ENCODE results near the gene C4orf50.

The C4orf50 gene

DNA sequence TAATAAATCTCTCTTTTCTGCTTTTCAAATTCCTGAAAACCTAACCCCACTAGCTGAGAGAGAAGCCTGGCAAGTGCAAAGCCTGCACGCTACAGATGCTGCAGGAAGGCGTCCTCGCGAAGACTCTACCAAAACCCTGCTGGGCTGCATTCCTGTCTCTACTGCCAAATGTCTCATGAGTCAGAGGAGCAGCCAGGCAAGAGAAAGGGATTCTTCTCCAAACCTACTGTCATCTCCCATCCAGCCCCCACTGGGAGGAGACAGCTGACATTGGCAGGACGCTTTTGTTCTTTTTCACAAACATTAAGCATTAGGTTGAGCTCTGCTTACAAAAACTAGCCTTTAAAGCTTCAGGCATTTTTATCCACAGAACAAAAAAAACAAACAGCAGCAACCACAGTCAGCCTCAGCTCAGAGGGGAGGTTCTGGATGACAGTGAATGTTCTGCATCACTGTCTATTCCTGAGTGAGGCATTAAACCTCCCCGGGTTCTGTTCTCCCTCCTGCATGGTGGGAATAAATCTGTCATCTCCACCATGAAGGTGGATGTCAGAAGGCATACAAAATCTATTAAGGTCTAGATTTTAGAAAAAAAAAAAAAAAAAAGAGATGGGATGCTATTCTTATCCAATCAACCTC is 143.3 kb downstream of the C4orf50 start:
- Histone ChIP-seq H3K4me1 (peaks cover 19 to 88% (median 54%) of the 10 kb centered on the region in 10 experiments), H4K20me1 (peaks cover 0 to 72% (median 66%) of the 10 kb centered on the region in 11 experiments; a peak in 19 of 22 replicates), H3K9ac (no peak overlapping the region), H3K27me3 (no peaks in the 10 kb centered on the region), H3K9me3 (replicated peaks in 1 of 11) (peaks cover 12 to 51% (median 35%) of the 10 kb centered on the region in 11 experiments), H3K36me3 (peaks cover 0 to 51% (median 25%) of the 10 kb centered on the region in 11 experiments; a peak in 19 of 22 replicates), H3K4me3 (no peak overlapping the region), H3K4me2 (no peak overlapping the region), H3K27ac (no peak overlapping the region)
- no peak for TF ChIP-seq Cebpa-rat (IDR thresholded peaks at IDR 0.05)

DNA sequence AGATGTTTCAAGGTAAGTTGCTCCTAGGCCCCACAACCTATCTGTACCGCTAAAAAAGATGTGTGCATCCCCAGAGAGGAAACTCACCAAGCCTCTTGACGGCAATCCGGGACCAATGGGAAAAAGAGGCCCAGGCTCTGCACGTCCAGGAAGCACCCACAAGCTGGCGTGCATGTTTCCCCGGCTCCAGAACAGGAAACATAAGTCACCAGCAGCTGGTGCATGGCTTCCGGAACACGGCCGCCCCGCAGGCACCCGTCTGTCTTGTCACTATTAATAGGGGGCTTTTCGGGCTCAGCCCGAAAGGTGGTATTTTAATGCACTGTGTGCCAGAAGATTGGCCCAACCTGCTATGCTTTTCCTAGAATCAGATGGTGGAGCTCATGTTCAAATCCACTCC is 147.5 kb downstream of the C4orf50 start:
- peaks cover 0 to 65% (median 37%) of the 10 kb centered on the region in 11 experiments; a peak in 18 of 22 replicates for H4K20me1 ChIP-seq
- peak overlapping the region in 10 of 11 experiments; percentile 58 to 96 (median 83); a peak in 20 of 22 replicates for H3K27ac ChIP-seq
- H3K36me3 ChIP-seq: peaks cover 0 to 44% (median 23%) of the 10 kb centered on the region in 11 experiments; a peak in 19 of 22 replicates
- peaks cover 12 to 45% (median 35%) of the 10 kb centered on the region in 11 experiments for H3K9me3 ChIP-seq (replicated peaks in 1 of 11)
- H3K4me2 ChIP-seq: peak overlapping the region; percentile 75 to 99 (median 91)
- H3K4me3 ChIP-seq: peak overlapping the region in 9 of 10 experiments; percentile 20 to 51 (median 40); a peak in 15 of 20 replicates
- TF ChIP-seq Cebpa-rat (IDR thresholded peaks at IDR 0.05): no peak
- no peaks in the 10 kb centered on the region for H3K27me3 ChIP-seq
- peak overlapping the region in 10 of 11 experiments; percentile 18 to 84 (median 68); a peak in 18 of 22 replicates for H3K9ac ChIP-seq
- H3K4me1 ChIP-seq: peaks cover 49 to 88% (median 65%) of the 10 kb centered on the region in 10 experiments

DNA sequence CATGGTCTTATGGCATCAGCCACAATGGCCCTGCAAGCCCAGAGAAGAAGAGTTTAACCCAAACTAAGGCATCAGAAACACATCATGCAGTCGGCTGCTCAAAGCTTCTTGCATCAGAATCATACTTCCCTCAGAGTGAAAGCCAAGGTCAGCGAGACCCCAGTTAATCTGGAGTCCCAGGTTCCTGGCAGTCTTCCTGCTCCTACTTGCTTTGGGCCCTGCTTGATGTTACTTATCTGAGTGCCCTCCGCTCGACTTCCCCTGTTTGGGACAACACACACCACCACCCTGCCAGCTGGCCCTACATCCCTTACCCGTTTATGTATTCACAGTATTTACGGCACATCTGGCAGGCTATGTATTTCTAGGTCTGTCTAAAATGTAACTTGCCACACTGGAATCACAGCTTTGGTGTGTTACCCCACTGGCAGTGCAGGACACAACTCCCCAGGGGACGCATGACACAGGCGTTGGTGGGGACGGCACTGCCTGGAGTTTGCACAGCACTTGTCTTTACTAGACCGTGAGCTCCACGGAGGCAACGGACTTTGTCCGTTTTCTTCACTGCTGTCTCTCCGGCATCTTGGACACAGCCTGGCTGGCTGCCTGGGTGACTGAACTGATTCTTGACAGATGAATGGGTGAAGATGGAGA is 148.1 kb downstream of the C4orf50 start:
- TF ChIP-seq Cebpa-rat (IDR thresholded peaks at IDR 0.05): peak in 2 of 11 experiments; percentile 24 to 70; a peak in 3 of 22 replicates
- Histone ChIP-seq H3K27me3 (no peaks in the 10 kb centered on the region), H3K9me3 (replicated peaks in 1 of 11) (peaks cover 12 to 40% (median 35%) of the 10 kb centered on the region in 11 experiments), H3K36me3 (peaks cover 0 to 50% (median 24%) of the 10 kb centered on the region in 11 experiments; a peak in 19 of 22 replicates), H3K9ac (peak overlapping the region in 9 of 11 experiments; percentile 44 to 84 (median 74); a peak in 19 of 22 replicates), H4K20me1 (peaks cover 0 to 65% (median 34%) of the 10 kb centered on the region in 11 experiments; a peak in 17 of 22 replicates), H3K4me2 (peak overlapping the region; percentile 75 to 99 (median 91)), H3K27ac (peak overlapping the region in 10 of 11 experiments; percentile 58 to 96 (median 83); a peak in 20 of 22 replicates), H3K4me1 (peaks cover 55 to 88% (median 71%) of the 10 kb centered on the region in 10 experiments), H3K4me3 (peak overlapping the region in 9 of 10 experiments; percentile 18 to 51 (median 40); a peak in 16 of 20 replicates)

DNA sequence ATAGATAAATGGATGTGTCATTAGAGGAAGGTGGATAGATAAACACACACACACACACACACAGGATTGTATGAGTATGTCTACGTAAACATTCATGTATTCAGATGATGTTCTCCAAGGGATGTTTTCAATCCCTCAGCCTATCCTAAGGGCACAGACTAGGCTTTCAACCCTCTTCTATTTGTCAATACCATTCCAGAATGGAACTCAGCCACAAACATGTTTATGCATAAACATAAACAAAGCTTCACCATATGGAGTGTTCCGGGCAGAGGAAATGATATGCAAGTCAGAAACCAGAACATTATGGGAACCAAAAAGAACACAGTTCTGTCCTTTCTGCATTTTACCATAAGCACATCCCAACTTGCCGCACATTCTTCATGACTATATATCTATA is 150.4 kb downstream of the C4orf50 start:
- no peak for TF ChIP-seq Cebpa-rat (IDR thresholded peaks at IDR 0.05)
- Histone ChIP-seq H3K9ac (peak overlapping the region in 1 of 11 experiments; percentile 63; a peak in 2 of 22 replicates), H3K4me2 (peak overlapping the region; percentile 46 to 99 (median 90); a peak in 21 of 22 replicates), H3K9me3 (replicated peaks in 1 of 11) (peaks cover 1 to 17% (median 13%) of the 10 kb centered on the region in 11 experiments; a peak in 21 of 22 replicates), H3K4me1 (peaks cover 70 to 100% (median 93%) of the 10 kb centered on the region in 10 experiments), H3K4me3 (no peak overlapping the region), H4K20me1 (peaks cover 0 to 77% (median 33%) of the 10 kb centered on the region in 11 experiments; a peak in 17 of 22 replicates), H3K27ac (peak overlapping the region in 5 of 11 experiments; percentile 66 to 77 (median 67); a peak in 9 of 22 replicates), H3K27me3 (no peaks in the 10 kb centered on the region), H3K36me3 (peaks cover 0 to 46% (median 19%) of the 10 kb centered on the region in 11 experiments; a peak in 18 of 22 replicates)

DNA sequence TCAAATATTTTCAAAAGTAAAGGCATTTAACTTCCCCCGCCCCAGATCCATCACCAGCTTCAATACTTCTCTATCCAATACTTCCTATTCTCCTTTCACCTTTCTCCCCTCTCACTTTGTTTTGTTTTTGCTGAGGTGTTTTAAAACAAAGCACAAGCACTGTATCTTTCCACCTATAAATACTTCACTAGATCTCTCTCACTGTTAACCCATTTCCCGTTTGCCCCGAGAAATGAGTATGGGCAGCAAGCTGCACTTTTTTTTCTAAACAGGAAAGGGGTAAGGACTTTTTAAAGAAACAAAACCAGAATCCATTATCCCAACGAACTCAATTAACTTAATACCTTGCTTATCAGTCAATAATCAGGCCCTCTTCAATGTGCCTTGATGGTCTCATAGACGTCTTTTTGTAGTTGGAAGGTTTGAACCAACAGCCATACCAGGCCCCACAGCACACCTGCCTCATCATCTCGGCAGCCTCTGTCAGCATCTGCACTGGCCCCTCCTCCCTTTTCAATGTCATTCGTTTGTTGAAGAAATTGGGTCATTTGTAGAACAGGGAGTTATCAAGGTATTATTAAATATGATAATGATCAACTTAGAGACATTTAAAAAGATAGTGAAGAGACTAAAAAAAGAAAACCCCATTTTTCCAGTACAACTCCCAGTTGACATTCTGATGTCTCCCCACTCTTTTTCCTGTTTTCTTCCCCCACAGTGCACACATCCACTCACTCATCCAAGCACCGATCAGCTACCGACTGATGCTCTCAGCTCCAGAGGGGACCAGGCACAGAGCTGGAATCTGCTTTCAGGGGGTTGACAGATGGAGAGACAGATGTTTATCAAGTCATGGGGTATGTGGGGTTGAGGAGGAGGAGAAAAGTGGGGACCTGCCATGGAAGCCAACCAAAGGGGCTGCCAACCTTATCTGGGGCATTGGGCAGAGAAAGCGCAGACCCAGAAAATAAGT is 151.1 kb downstream of the C4orf50 start:
- Histone ChIP-seq H3K27me3 (no peaks in the 10 kb centered on the region), H3K4me3 (peak overlapping the region in 1 of 10 experiments; percentile 54; a peak in 1 of 20 replicates), H3K4me1 (peaks cover 75 to 100% (median 98%) of the 10 kb centered on the region in 10 experiments), H3K36me3 (peaks cover 0 to 46% (median 24%) of the 10 kb centered on the region in 11 experiments; a peak in 17 of 22 replicates), H3K27ac (peak overlapping the region in 8 of 11 experiments; percentile 35 to 77 (median 66); a peak in 16 of 22 replicates), H4K20me1 (peaks cover 0 to 85% (median 33%) of the 10 kb centered on the region in 11 experiments; a peak in 17 of 22 replicates), H3K4me2 (peak overlapping the region; percentile 78 to 99 (median 91)), H3K9me3 (replicated peaks in 1 of 11) (peaks cover 0 to 10% (median 5%) of the 10 kb centered on the region in 11 experiments; a peak in 10 of 22 replicates), H3K9ac (peak overlapping the region in 7 of 11 experiments; percentile 41 to 72 (median 52); a peak in 13 of 22 replicates)
- no peak for TF ChIP-seq Cebpa-rat (IDR thresholded peaks at IDR 0.05)

DNA sequence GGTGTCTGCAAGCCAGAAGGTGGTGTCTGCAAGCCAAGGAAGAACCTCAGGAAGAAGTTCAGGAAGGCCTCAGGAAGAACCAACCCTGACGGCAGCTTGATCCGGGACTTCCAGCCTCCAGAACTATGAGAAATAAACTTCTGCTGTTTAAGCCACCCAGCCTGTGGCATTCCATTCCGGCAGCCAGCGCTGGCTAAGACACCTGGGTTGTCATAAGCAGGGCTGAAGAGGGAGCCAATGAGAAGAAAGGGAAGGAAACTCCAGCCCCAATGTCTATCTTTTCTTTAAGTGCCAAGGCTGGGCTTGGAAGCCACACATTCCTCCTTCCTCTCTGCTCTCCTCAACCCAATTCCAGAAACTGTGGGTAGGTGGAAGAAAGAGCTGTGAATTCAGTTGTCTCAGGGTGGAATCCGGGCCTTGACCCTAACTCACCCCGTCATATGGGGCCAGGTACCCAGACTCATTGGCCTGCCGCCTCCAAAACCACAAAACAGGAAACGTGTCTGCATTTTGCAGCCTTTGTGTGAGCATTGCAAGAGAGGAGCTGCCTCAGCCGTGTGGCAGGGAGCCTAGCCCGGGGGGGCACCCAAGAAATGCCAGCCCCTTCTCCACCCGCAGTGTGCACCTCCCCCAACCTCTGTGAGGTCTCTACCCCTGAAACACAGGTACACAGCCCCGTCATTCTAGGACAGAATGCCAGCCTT is 152.2 kb downstream of the C4orf50 start:
- no peaks in the 10 kb centered on the region for H3K27me3 ChIP-seq
- peaks cover 0 to 92% (median 32%) of the 10 kb centered on the region in 11 experiments; a peak in 17 of 22 replicates for H4K20me1 ChIP-seq
- H3K4me1 ChIP-seq: peaks cover 67 to 97% (median 90%) of the 10 kb centered on the region in 10 experiments
- no peaks in the 10 kb centered on the region; a peak in 1 of 22 replicates for H3K9me3 ChIP-seq (replicated peaks in 1 of 11)
- TF ChIP-seq Cebpa-rat (IDR thresholded peaks at IDR 0.05): peak in 3 of 11 experiments; percentile 11 to 18 (median 12); a peak in 1 of 22 replicates
- H3K9ac ChIP-seq: peak overlapping the region in 10 of 11 experiments; percentile 13 to 72 (median 49); a peak in 16 of 22 replicates
- peaks cover 0 to 52% (median 29%) of the 10 kb centered on the region in 11 experiments; a peak in 19 of 22 replicates for H3K36me3 ChIP-seq
- peak overlapping the region in 9 of 11 experiments; percentile 13 to 77 (median 66); a peak in 17 of 22 replicates for H3K27ac ChIP-seq
- peak overlapping the region in 8 of 10 experiments; percentile 12 to 54 (median 16); a peak in 11 of 20 replicates for H3K4me3 ChIP-seq
- H3K4me2 ChIP-seq: peak overlapping the region; percentile 78 to 99 (median 91)

All from BLaER1 treated with 17β-estradiol and CSF1 and Interleukin-3, amounts not matched to agents 10 nM and 100 nM (cell line).